ENCODE results near the gene HOXD4. TPM values are rescaled to one million over a fixed set of nuclear protein-coding genes. Genes with fewer than 3 reads are reported as not detected.

Gene HOXD4
- total RNA-seq, 1 experiment from 2014 or later = not detected

- Mint-ChIP-seq H3K4me1 (peaks cover 29% of the 10 kb centered on the region), H3K36me3 (no peaks in the 10 kb centered on the region), H3K9me3 (no peaks in the 10 kb centered on the region), H3K27me3 (ENCODE audit: low read depth) (peaks cover 95% of the 10 kb centered on the region), H3K4me3 (no peak overlapping the region), H3K27ac (no peak overlapping the region)
- POLR2A ChIA-PET = no interaction called here
- DNase-seq (ENCODE audit: low spot score) (no peak), ATAC-seq (no peak)
- TF ChIP-seq ATF2 (CRISPR knock-in tag; IDR thresholded peaks at IDR 0.05; ENCODE audit: borderline replicate concordance, low read depth) = no peak
- TF ChIP-seq KAT7 (CRISPR knock-in tag; IDR thresholded peaks at IDR 0.05; ENCODE audit: borderline replicate concordance) = no peak
- TF ChIP-seq MAX (CRISPR knock-in tag; IDR thresholded peaks at IDR 0.05) = no peak
- TF ChIP-seq JAZF1 (CRISPR knock-in tag; IDR thresholded peaks at IDR 0.05) = no peak
- TF ChIP-seq ZNF532 (CRISPR knock-in tag; IDR thresholded peaks at IDR 0.05; ENCODE audit: borderline replicate concordance) = no peak
- no peak for TF ChIP-seq NR2C2 (CRISPR knock-in tag; IDR thresholded peaks at IDR 0.05)
- no peak for TF ChIP-seq FOXP4 (CRISPR knock-in tag; IDR thresholded peaks at IDR 0.05)
- TF ChIP-seq IRF2 (CRISPR knock-in tag; IDR thresholded peaks at IDR 0.05; ENCODE audit: borderline replicate concordance, low read depth) = no peak
- TF ChIP-seq ZNF671 (CRISPR knock-in tag; IDR thresholded peaks at IDR 0.05) = no peak
- no peak for TF ChIP-seq ZNF263 (CRISPR knock-in tag; IDR thresholded peaks at IDR 0.05; ENCODE audit: low read depth)
- CTCF ChIA-PET = no interaction called here
These were observed 41.7 kb downstream of the HOXD4 start for GRCh38 chr2:176193048-176193447.

GRCh38 chr2:176199902-176200301 is 48.6 kb downstream of the HOXD4 start:
- no peaks in the 10 kb centered on the region for H3K4me1 Mint-ChIP-seq
- H3K4me3 Mint-ChIP-seq = no peak overlapping the region
- ATAC-seq (no peak), DNase-seq (ENCODE audit: low spot score) (no peak)
- H3K9me3 Mint-ChIP-seq = no peaks in the 10 kb centered on the region
- no peaks in the 10 kb centered on the region for H3K36me3 Mint-ChIP-seq
- peaks cover 49% of the 10 kb centered on the region for H3K27me3 Mint-ChIP-seq (ENCODE audit: low read depth)
- ChIA-PET POLR2A (no interaction called here), CTCF (interaction anchor here (0.9 to 1.5 kb wide), 3 partner anchors 8 to 255 kb away, joined by 3 read pairs; no protein-coding TSS in a partner anchor)
- no peak overlapping the region for H3K27ac Mint-ChIP-seq
- no peak for TF ChIP-seq HMGXB4 (CRISPR knock-in tag; IDR thresholded peaks at IDR 0.05)
- no peak for TF ChIP-seq USF1 (CRISPR knock-in tag; IDR thresholded peaks at IDR 0.05)
- no peak for TF ChIP-seq ZNF138 (CRISPR knock-in tag; conservative IDR thresholded peaks at IDR 0.05)
- no peak for TF ChIP-seq ZNF232 (CRISPR knock-in tag; IDR thresholded peaks at IDR 0.05)
- no peak for TF ChIP-seq ZNF512 (CRISPR knock-in tag; IDR thresholded peaks at IDR 0.05; ENCODE audit: borderline replicate concordance)
- no peak for TF ChIP-seq NR3C1 (CRISPR knock-in tag; conservative IDR thresholded peaks at IDR 0.05; ENCODE audit: low read depth)
- TF ChIP-seq PREB (CRISPR knock-in tag; IDR thresholded peaks at IDR 0.05; ENCODE audit: borderline replicate concordance) = no peak
- no peak for TF ChIP-seq SMAD3 (CRISPR knock-in tag; IDR thresholded peaks at IDR 0.05; ENCODE audit: borderline replicate concordance)
